Breast epithelium (tissue), 4 donors: Measurements from ENCODE around the gene CEP85L. TPM values are rescaled to one million over a fixed set of nuclear protein-coding genes. Genes with fewer than 3 reads are reported as not detected.

Experiments
- DNase-seq, 2 donors: peaks; one replicate each; pipeline ENCODE4 v3.0.0-alpha.2; 2019; ENCODE audit warnings: low spot score in 2 of 2
- H3K27ac ChIP-seq, 2 donors: fragments of 200-600 bp; sonication (generic) in 1 of 2; one replicate each; pipeline ENCODE4 v1.5.1; 2016 to 2019; ENCODE audit warnings: mild to moderate bottlenecking in 1 of 2
- H3K27me3 ChIP-seq, 2 donors: fragments of 200-600 bp; sonication (generic) in 1 of 2; one replicate each; pipeline versions ENCODE4 v1.5.1 to v1.6.0; 2017 to 2019; ENCODE audit warnings: control low read depth in 1 of 2, mild to moderate bottlenecking in 1 of 2
- H3K36me3 ChIP-seq: fragments of 200-600 bp; one replicate; pipeline ENCODE4 v1.5.1; 2019
- H3K4me1 ChIP-seq, 2 donors: fragments of 200-600 bp; sonication (generic); one replicate each; pipeline ENCODE4 v1.5.1; 2016 to 2019; ENCODE audit warnings: control low read depth in 1 of 2
- H3K4me3 ChIP-seq, 3 donors: fragments of 200-600 bp; sonication (generic); 1 replicate in 2 of 3; 2 replicates in 1 of 3; pipeline ENCODE4 v1.5.1; 2016 to 2019; ENCODE audit warnings: mild to moderate bottlenecking in 3 of 3, moderate library complexity in 2 of 3
- H3K9me3 ChIP-seq, 2 donors: fragments of 200-600 bp; sonication (generic) in 1 of 2; one replicate each; pipeline ENCODE4 v1.5.1; 2016 to 2019; ENCODE audit warnings: control low read depth in 1 of 2
- POLR2A ChIP-seq: fragments of 450-650 bp; IDR thresholded peaks from one replicate; pipeline ENCODE4 v1.6.1; 2016; ENCODE audit warnings: antibody characterized with exemption, mild to moderate bottlenecking, moderate library complexity
- POLR2AphosphoS5 ChIP-seq, 3 donors: sonication (generic); formaldehyde crosslinking; IDR thresholded peaks; one replicate each; pipeline ENCODE4 v1.6.1; 2017; ENCODE audit warnings: antibody characterized with exemption in 3 of 3
- intact Hi-C: fragments of 100-400 bp; cut with DNase I; formaldehyde crosslinking; loops from one replicate; pipeline ENCODE4 v1.15.1; 2023; ENCODE audit warnings: low total_unique reads
- total RNA-seq, 3 donors: library from RNA; depleted of rRNA; stranded (reverse); fragments of >200 nt; gene quantifications; one replicate each; pipeline ENCODE4 v1.1.0, GENCODE V29; 2016
- TF ChIP-seq, protein P1 (sequence below), 3 donors: fragments of 450-650 bp; IDR thresholded peaks; one replicate each; pipeline ENCODE4 v1.5.1; 2016 to 2017; ENCODE audit warnings: antibody characterized with exemption in 3 of 3, mild to moderate bottlenecking in 3 of 3, moderate library complexity in 3 of 3

Gene CEP85L
- total RNA-seq, 3 donors from 2014 or later = 12.7 to 17.3 (median 15.7) TPM

GRCh38 chr6:118678866-118679265 is 27.5 kb upstream of the CEP85L start:
- no peak overlapping the region for H3K4me3 ChIP-seq
- no peaks in the 10 kb centered on the region for H3K4me1 ChIP-seq
- no peaks in the 10 kb centered on the region for H3K36me3 ChIP-seq
- no peaks in the 10 kb centered on the region for H3K27me3 ChIP-seq
- TF ChIP-seq, protein P1, sequence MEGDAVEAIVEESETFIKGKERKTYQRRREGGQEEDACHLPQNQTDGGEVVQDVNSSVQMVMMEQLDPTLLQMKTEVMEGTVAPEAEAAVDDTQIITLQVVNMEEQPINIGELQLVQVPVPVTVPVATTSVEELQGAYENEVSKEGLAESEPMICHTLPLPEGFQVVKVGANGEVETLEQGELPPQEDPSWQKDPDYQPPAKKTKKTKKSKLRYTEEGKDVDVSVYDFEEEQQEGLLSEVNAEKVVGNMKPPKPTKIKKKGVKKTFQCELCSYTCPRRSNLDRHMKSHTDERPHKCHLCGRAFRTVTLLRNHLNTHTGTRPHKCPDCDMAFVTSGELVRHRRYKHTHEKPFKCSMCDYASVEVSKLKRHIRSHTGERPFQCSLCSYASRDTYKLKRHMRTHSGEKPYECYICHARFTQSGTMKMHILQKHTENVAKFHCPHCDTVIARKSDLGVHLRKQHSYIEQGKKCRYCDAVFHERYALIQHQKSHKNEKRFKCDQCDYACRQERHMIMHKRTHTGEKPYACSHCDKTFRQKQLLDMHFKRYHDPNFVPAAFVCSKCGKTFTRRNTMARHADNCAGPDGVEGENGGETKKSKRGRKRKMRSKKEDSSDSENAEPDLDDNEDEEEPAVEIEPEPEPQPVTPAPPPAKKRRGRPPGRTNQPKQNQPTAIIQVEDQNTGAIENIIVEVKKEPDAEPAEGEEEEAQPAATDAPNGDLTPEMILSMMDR (IDR thresholded peaks at IDR 0.05) = no peak
- TF ChIP-seq POLR2A = no peak
- no peak for TF ChIP-seq POLR2AphosphoS5 (IDR thresholded peaks at IDR 0.05)
- no peak for DNase-seq
- no peak overlapping the region for H3K27ac ChIP-seq
- no peaks in the 10 kb centered on the region for H3K9me3 ChIP-seq
- intact Hi-C loops = no loop called here

- Histone ChIP-seq H3K27ac (no peak overlapping the region), H3K27me3 (no peaks in the 10 kb centered on the region), H3K4me3 (no peak overlapping the region), H3K36me3 (no peaks in the 10 kb centered on the region), H3K9me3 (no peaks in the 10 kb centered on the region), H3K4me1 (no peaks in the 10 kb centered on the region)
- intact Hi-C loops = no loop called here
- DNase-seq = no peak
- TF ChIP-seq POLR2AphosphoS5 (IDR thresholded peaks at IDR 0.05) = no peak
- TF ChIP-seq POLR2A = no peak
- TF ChIP-seq, protein P1 (IDR thresholded peaks at IDR 0.05) = no peak
These were observed 25.8 kb upstream of the CEP85L start for GRCh38 chr6:118677193-118677592.

DNA sequence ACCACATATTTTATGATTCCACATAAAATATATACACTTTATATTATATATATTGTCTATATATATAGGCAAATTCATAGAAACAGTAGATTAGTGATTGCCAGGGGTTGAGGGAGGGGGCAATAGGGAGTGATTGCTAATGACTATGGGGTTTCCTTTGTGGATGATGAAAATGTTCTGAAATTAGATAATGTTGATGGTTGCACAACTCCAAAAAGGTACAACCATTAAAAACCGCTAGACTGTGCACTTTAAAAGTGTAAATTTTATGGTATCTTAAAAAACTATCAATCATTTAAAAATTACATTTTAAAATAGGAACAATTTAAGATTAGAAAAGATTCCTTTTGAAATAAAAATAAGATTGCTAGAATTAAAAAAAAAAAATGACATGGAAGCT is 23.8 kb upstream of the CEP85L start:
- TF ChIP-seq, protein P1 (IDR thresholded peaks at IDR 0.05) = no peak
- no peak for TF ChIP-seq POLR2A
- TF ChIP-seq POLR2AphosphoS5 (IDR thresholded peaks at IDR 0.05) = no peak
- no peak overlapping the region for H3K4me3 ChIP-seq
- no peak overlapping the region for H3K27ac ChIP-seq
- H3K4me1 ChIP-seq = no peaks in the 10 kb centered on the region
- no peak for DNase-seq
- intact Hi-C loops = no loop called here
- H3K27me3 ChIP-seq = no peaks in the 10 kb centered on the region
- H3K36me3 ChIP-seq = no peaks in the 10 kb centered on the region
- H3K9me3 ChIP-seq = no peaks in the 10 kb centered on the region

- Histone ChIP-seq H3K36me3 (no peaks in the 10 kb centered on the region), H3K27ac (no peak overlapping the region), H3K27me3 (no peaks in the 10 kb centered on the region), H3K9me3 (no peaks in the 10 kb centered on the region), H3K4me1 (no peaks in the 10 kb centered on the region), H3K4me3 (no peak overlapping the region)
- intact Hi-C loops = no loop called here
- TF ChIP-seq, protein P1 (IDR thresholded peaks at IDR 0.05) = no peak
- no peak for TF ChIP-seq POLR2AphosphoS5 (IDR thresholded peaks at IDR 0.05)
- no peak for TF ChIP-seq POLR2A
- DNase-seq = no peak
These were observed 23.4 kb upstream of the CEP85L start for GRCh38 chr6:118674772-118675171.

DNA sequence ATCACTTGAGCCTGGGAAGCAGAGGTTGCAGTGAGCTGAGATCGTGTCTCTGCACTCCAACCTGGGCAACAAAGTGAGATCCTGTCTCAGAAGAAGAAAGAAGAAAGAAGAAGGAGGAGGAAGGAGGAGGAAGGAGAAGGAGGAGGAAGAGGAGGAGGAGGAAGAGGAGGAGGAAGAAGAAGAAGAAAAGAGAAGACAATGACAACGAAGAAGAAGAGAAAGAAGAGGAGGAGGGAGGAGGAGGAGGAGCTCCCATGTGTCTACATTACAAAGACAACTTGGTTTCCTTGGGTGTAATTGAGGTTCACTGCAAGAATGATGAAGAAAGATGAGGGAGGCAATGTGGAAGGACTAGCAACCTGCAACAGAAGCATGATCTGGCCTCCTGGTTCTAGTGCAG is 21.3 kb upstream of the CEP85L start:
- H3K27me3 ChIP-seq = no peaks in the 10 kb centered on the region
- H3K36me3 ChIP-seq = no peaks in the 10 kb centered on the region
- DNase-seq = no peak
- intact Hi-C loops = no loop called here
- no peak overlapping the region for H3K27ac ChIP-seq
- no peaks in the 10 kb centered on the region for H3K4me1 ChIP-seq
- no peak overlapping the region for H3K4me3 ChIP-seq
- TF ChIP-seq, protein P1 (IDR thresholded peaks at IDR 0.05) = no peak
- TF ChIP-seq POLR2AphosphoS5 (IDR thresholded peaks at IDR 0.05) = no peak
- no peak for TF ChIP-seq POLR2A
- H3K9me3 ChIP-seq = no peaks in the 10 kb centered on the region
